MM.1S (cell line): ENCODE data around the gene DCLRE1A.

Source experiments
- DNase-seq: peaks from one replicate; pipeline ENCODE4 v3.0.0-alpha.2; 2015
- H2AFZ ChIP-seq: fragments of 300-600 bp; sonication (generic); 2 replicates; pipeline ENCODE4 v1.6.0; 2016; ENCODE audit warnings: antibody characterized with exemption, low read length
- H3F3A ChIP-seq: fragments of 300-600 bp; sonication (generic); 2 replicates; pipeline ENCODE4 v1.6.1; 2016; ENCODE audit warnings: mild to moderate bottlenecking, antibody characterized with exemption, low read length, moderate library complexity, mixed read lengths; ENCODE audit not compliant: insufficient read depth
- H3K27ac ChIP-seq: fragments of 300-600 bp; sonication (generic); 2 replicates; pipeline ENCODE4 v1.5.1; 2016; ENCODE audit warnings: mild to moderate bottlenecking, low read length
- H3K27me3 ChIP-seq: fragments of 300-600 bp; sonication (generic); replicated peaks from 2 replicates; pipeline ENCODE4 v1.6.0; 2016; ENCODE audit warnings: low read length; ENCODE audit not compliant: insufficient read depth
- H3K36me3 ChIP-seq: fragments of 300-600 bp; sonication (generic); replicated peaks from 2 replicates; pipeline ENCODE4 v1.6.1; 2016; ENCODE audit warnings: mild to moderate bottlenecking, low read length, mixed read lengths; ENCODE audit not compliant: insufficient read depth
- H3K4me1 ChIP-seq: fragments of 300-600 bp; sonication (generic); 2 replicates; pipeline ENCODE4 v1.6.1; 2016; ENCODE audit warnings: low read length, mixed read lengths
- H3K4me2 ChIP-seq: fragments of 300-600 bp; sonication (generic); 2 replicates; pipeline ENCODE4 v1.6.0; 2016; ENCODE audit warnings: low read depth, low read length
- H3K4me3 ChIP-seq: fragments of 300-600 bp; sonication (generic); 2 replicates; pipeline ENCODE4 v1.5.1; 2016; ENCODE audit warnings: low read length, mixed read lengths
- H3K79me2 ChIP-seq: fragments of 300-600 bp; sonication (generic); 2 replicates; pipeline ENCODE4 v1.6.1; 2016; ENCODE audit warnings: mixed run types, low read length, mixed read lengths
- H3K9ac ChIP-seq: fragments of 300-600 bp; sonication (generic); 2 replicates; pipeline ENCODE4 v1.6.1; 2016; ENCODE audit warnings: low read length, mixed read lengths
- H3K9me2 ChIP-seq: fragments of 300-600 bp; sonication (generic); replicated peaks from 2 replicates; pipeline ENCODE4 v1.6.1; 2016; ENCODE audit warnings: mild to moderate bottlenecking, low read length, mixed read lengths; ENCODE audit not compliant: insufficient read depth
- H3K9me3 ChIP-seq: fragments of 300-600 bp; sonication (generic); replicated peaks from 2 replicates; pipeline ENCODE4 v1.6.1; 2016; ENCODE audit warnings: mild to moderate bottlenecking, low read length, mixed read lengths; ENCODE audit not compliant: insufficient read depth
- H4K20me1 ChIP-seq: fragments of 300-600 bp; sonication (generic); 2 replicates; pipeline ENCODE4 v1.6.1; 2016; ENCODE audit warnings: mild to moderate bottlenecking, low read length, moderate library complexity, mixed read lengths; ENCODE audit not compliant: insufficient read depth
- CTCF ChIP-seq: fragments of 300-600 bp; sonication (generic); IDR thresholded peaks from 2 replicates; pipeline ENCODE4 v1.5.1; 2016; ENCODE audit warnings: antibody characterized with exemption, low read length, mixed read lengths
- EZH2 ChIP-seq: fragments of 300-600 bp; sonication (generic); optimal IDR thresholded peaks from 2 replicates; pipeline ENCODE3; 2017; ENCODE audit warnings: low read depth, mild to moderate bottlenecking, antibody characterized with exemption, low read length, mixed read lengths
- EZH2phosphoT487 ChIP-seq: fragments of 300-600 bp; sonication (generic); IDR thresholded peaks from 2 replicates; pipeline ENCODE4 v1.6.1; 2018; ENCODE audit warnings: antibody characterized with exemption, low read length

Gene DCLRE1A

DNA sequence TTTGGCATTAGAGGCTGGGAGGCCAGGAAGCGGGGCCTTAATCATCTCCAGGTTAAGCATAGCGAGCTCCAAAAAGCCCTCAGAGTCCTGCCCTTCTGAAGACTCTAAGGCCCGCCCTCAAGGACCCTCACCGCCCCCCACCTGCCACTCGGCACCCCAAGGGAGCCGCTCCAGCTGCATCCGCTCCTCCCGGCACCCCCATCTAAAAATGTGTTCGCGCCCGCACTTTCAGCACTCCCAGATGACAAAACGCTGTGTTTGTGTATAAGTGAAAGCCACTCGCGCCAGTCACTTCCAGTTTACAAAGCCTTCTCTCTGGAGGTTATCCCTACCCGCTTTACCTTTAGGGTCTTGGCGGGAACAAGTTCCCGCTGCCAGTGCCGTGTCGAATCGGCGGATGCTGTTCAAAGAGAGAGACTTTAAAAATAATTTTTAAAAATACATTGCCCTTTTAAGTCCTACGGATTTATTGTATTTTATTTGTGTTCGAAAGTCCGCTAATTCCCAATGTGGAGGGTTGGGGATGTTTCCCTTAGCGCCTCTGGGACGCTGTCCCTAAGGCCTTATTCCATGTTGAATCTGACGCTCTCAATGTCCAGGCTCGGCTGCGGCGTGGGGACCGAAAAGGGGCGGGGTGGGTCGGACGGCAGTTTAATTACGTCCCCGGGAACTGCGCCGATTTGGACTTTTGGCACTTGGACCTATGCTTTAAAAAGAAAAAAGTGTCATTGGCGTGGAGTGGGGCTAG, at the start of gene DCLRE1A, which contains the start of gene NHLRC2:
Gene DCLRE1A (minus strand): TSS at position 70 of the 748 bp plus-strand sequence. CDS start 900 bp downstream, outside the sequence.
Gene NHLRC2 (plus strand): TSS at position 649 of the 748 bp plus-strand sequence. CDS start 212 bp downstream, outside the sequence.
- Histone ChIP-seq H3K9me3 (no peaks in the 10 kb centered on the region), H3K9me2 (no peaks in the 10 kb centered on the region), H3K27ac (peak within 1 kb of the TSS; percentile 72), H3F3A (no peaks in the 10 kb centered on the region), H2AFZ (peak within 1 kb of the TSS; percentile 97), H3K4me2 (peak within 1 kb of the TSS; percentile 33), H3K4me3 (peak within 1 kb of the TSS; percentile 95), H4K20me1 (no peaks in the 10 kb centered on the region), H3K9ac (peak within 1 kb of the TSS; percentile 93), H3K36me3 (no peaks in the 10 kb centered on the region; the same call in 1 of the 2 replicates), H3K79me2 (peaks cover 48% of the 10 kb centered on the region), H3K27me3 (no peaks in the 10 kb centered on the region), H3K4me1 (peaks cover 13% of the 10 kb centered on the region)
- peak; percentile 76 for DNase-seq
- no peak for TF ChIP-seq EZH2

DNA sequence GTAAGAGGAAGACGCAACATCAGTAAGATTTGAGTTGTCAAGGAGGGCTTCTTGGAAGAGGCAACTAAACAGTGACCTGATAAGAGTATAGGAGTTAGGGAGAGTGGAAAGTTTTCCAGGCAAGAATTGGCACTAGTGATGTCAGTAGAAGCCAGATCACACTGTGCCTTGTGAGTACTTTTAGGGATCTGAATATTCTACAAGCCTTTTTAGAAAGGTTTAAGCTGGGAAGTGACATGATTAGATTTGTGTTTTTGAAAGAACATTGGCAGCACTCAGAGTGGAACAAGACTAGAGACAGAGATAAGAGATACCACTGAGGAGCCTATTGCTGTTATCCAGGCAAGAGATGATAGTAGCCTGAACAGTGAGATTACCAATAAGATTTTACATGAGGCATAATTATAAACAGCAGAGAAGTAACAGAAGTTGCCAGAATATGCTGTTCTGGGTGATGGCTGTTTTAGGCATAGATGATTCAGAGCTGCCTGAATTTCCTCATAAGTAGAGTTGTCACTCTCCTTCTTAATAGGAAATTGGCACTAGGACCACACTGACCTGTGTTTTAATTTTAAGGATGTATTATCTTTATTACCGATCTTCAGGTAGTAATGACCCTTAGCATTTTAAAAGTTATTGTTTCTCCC, 46.2 kb upstream of the DCLRE1A start:
- H3K4me2 ChIP-seq, result no peak overlapping the region
- H3F3A ChIP-seq, result no peaks in the 10 kb centered on the region
- H3K36me3 ChIP-seq, result no peaks in the 10 kb centered on the region
- H2AFZ ChIP-seq, result no peak overlapping the region
- no peaks in the 10 kb centered on the region for H3K79me2 ChIP-seq
- DNase-seq, result no peak
- H4K20me1 ChIP-seq, result no peaks in the 10 kb centered on the region
- no peak for TF ChIP-seq EZH2phosphoT487
- no peak for TF ChIP-seq CTCF
- no peak for TF ChIP-seq EZH2
- H3K9me3 ChIP-seq, result no peaks in the 10 kb centered on the region
- no peaks in the 10 kb centered on the region for H3K4me1 ChIP-seq
- H3K9ac ChIP-seq, result no peak overlapping the region
- no peak overlapping the region for H3K4me3 ChIP-seq
- H3K27me3 ChIP-seq, result no peaks in the 10 kb centered on the region
- no peaks in the 10 kb centered on the region for H3K9me2 ChIP-seq
- H3K27ac ChIP-seq, result no peak overlapping the region

DNA sequence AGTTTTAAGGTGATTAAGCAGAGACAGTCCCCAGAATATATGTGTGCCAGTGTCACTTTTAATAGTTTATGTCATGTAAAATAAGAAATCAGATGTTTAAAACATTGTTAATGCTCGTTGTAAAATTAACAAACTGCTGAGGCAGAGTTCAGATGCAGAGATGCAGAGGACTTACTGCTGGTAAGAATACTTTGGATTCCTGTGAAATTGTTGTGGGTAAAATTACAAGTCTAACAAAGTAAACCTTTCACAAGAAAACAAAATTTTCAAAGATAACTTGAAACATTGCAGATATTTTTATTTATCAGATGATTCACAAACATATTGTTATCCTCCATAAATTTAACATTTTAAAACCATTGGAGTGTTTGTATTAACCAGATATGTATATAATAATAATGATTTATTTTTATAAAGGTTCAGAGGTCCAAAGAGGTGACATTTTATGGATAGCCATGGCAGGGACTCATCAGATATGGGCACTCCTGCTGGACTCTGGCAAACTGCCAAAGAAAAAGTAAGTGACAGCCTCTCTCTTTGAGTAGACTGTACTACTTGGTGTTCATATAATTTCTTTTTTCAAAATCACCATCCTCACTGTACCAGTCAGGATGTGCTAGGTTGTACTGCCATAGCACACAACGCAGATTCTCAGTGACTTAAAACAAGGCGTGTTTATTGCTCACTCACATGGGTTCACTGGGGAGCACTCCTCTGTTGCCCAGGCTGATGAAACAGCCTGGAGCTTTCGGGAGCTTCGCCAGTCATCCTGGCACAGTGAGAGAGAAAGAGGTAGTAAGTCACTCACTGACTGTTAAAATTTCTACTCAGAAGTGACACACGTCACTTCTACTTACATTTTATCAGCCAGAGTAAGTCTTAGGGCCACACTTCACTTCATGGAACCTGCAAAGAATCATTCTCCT, 44.1 kb upstream of the DCLRE1A start:
- no peak for DNase-seq
- H2AFZ ChIP-seq, result no peak overlapping the region

More for the DNA sequence above, 44.1 kb upstream of the DCLRE1A start:
- no peaks in the 10 kb centered on the region for H3K4me1 ChIP-seq
- H3K27me3 ChIP-seq, result no peaks in the 10 kb centered on the region
- no peaks in the 10 kb centered on the region for H3K9me2 ChIP-seq
- H3K4me3 ChIP-seq, result no peak overlapping the region
- no peaks in the 10 kb centered on the region for H3F3A ChIP-seq
- no peaks in the 10 kb centered on the region for H3K36me3 ChIP-seq
- no peaks in the 10 kb centered on the region for H3K9me3 ChIP-seq
- no peak overlapping the region for H3K4me2 ChIP-seq
- H3K27ac ChIP-seq, result no peak overlapping the region
- no peak overlapping the region for H3K9ac ChIP-seq
- no peaks in the 10 kb centered on the region for H4K20me1 ChIP-seq
- H3K79me2 ChIP-seq, result no peaks in the 10 kb centered on the region
- TF ChIP-seq CTCF (no peak), EZH2 (no peak)
